BLaER1 treated with 17β-estradiol and CSF1 and Interleukin-3, amounts not matched to agents 10 nM and 100 nM (cell line): ENCODE measurements around the gene CTAG1B.
"Not testable (repeated sequence)": the region's sequence is repeated elsewhere in the genome, so short reads cannot be mapped to it uniquely, and the experiment has no call there.

ENCODE experiments used
- H3K27ac ChIP-seq, 11 experiments: shearing (Covaris generic); formaldehyde crosslinking; 2 replicates each; pipeline ENCODE4 v1.8.1; 2022
- H3K27me3 ChIP-seq, 11 experiments: shearing (Covaris generic); formaldehyde crosslinking; 2 replicates each; pipeline ENCODE4 v1.8.1; 2022
- H3K36me3 ChIP-seq, 11 experiments: shearing (Covaris generic); formaldehyde crosslinking; 2 replicates each; pipeline ENCODE4 v1.8.1; 2022
- H3K4me1 ChIP-seq, 10 experiments: shearing (Covaris generic); formaldehyde crosslinking; 2 replicates each; pipeline ENCODE4 v1.8.1; 2022
- H3K4me2 ChIP-seq, 11 experiments: shearing (Covaris generic); formaldehyde crosslinking; 2 replicates each; pipeline ENCODE4 v1.8.1; 2022
- H3K4me3 ChIP-seq, 10 experiments: shearing (Covaris generic); formaldehyde crosslinking; 2 replicates each; pipeline ENCODE4 v1.8.1; 2022
- H3K9ac ChIP-seq, 11 experiments: shearing (Covaris generic); formaldehyde crosslinking; 2 replicates each; pipeline ENCODE4 v1.8.1; 2022
- H3K9me3 ChIP-seq, 11 experiments: shearing (Covaris generic); formaldehyde crosslinking; replicated peaks in 1 of 11; 2 replicates each; pipeline ENCODE4 v1.8.1; 2022
- H4K20me1 ChIP-seq, 11 experiments: shearing (Covaris generic); formaldehyde crosslinking; 2 replicates each; pipeline ENCODE4 v1.8.1; 2022
- Cebpa-rat ChIP-seq, 11 experiments: shearing (Covaris generic); IDR thresholded peaks; 2 replicates each; pipeline ENCODE4 v1.8.1; 2022

CTAG1B gene

DNA sequence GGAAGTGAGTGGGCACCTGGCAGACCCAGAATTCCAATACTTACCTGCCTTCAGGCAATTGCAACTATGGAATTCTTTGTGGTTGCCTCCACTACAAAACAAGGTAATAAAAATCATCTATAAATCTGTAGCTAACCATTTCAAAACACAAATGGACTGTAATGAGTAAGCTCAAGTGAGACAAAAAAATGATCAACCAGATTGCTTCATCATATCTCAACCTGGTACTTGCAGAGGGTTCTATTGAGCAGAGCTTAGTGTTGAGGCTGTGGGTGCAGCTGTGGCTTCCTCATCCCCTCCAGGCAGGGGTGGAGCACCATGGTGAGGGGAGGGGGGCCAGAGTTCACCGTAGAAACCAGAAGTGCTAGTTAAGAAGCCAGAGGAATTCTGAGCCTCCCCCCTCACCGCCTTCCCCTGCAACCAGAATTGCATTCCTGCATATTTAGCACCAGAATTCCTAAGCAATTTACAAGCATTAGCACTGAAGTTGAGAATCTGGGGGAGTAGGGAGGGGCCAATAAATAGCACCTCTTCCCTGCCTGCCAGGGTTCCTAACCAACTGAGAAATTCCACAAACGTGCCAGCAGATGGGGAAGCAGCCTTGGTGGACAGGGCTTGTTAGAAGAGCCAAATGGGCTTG is 22.7 kb downstream of the CTAG1B start:
- H3K36me3 ChIP-seq = no peaks in the 10 kb centered on the region
- H3K9ac ChIP-seq = no peak overlapping the region
- H3K4me1 ChIP-seq = peaks cover 8 to 30% (median 10%) of the 10 kb centered on the region in 10 experiments; a peak in 16 of 20 replicates
- no peak overlapping the region for H3K27ac ChIP-seq
- peaks cover 63 to 100% (median 97%) of the 10 kb centered on the region in 11 experiments for H3K27me3 ChIP-seq
- TF ChIP-seq Cebpa-rat (IDR thresholded peaks at IDR 0.05) = no peak
- H3K4me2 ChIP-seq = peak overlapping the region in 3 of 11 experiments; percentile 0 to 32 (median 8); a peak in 4 of 22 replicates
- H3K9me3 ChIP-seq = peaks cover 19 to 65% (median 37%) of the 10 kb centered on the region in 11 experiments
- no peaks in the 10 kb centered on the region for H4K20me1 ChIP-seq
- no peak overlapping the region for H3K4me3 ChIP-seq

DNA sequence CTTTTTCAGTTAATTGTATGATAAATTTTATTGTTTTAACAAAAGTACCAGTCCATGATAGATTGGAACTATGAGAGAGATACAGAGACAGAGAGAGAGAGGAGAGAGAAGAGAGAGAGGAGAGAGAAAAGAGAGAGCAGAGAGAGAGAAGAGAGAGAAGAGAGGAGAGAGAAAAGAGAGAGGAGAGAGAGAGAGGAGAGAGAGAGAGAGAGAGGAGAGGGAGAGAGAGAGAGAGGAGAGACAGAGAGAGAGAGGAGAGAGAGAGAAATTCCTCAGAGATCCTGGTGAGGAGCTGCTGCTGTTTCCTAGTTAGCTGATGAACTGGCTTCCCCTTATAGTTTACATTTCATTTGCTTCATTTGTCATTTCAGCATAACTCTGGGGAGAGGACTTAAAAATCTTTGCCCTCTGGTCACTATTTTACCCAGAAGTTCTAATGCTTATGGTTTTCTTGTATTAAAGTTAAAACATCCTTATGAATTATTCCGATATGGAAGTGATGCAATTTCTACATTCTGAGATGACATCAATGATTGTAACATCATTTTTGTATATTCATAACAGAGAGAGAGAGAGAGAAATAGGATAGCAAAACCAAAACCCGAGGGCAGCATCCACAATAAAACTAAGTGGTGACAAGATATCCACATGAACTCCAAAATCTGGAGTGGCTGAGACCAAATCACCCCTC is 23.4 kb downstream of the CTAG1B start:
- Histone ChIP-seq H3K27me3 (peaks cover 60 to 95% (median 90%) of the 10 kb centered on the region in 11 experiments), H3K4me3 (no peak overlapping the region), H3K4me1 (peaks cover 8 to 24% (median 10%) of the 10 kb centered on the region in 10 experiments; a peak in 16 of 20 replicates), H3K9me3 (peaks cover 22 to 67% (median 40%) of the 10 kb centered on the region in 11 experiments), H3K36me3 (no peaks in the 10 kb centered on the region), H3K4me2 (peak overlapping the region in 3 of 11 experiments; percentile 0 to 32 (median 8); a peak in 3 of 22 replicates), H3K9ac (no peak overlapping the region), H3K27ac (no peak overlapping the region), H4K20me1 (no peaks in the 10 kb centered on the region)
- no peak for TF ChIP-seq Cebpa-rat (IDR thresholded peaks at IDR 0.05)

DNA sequence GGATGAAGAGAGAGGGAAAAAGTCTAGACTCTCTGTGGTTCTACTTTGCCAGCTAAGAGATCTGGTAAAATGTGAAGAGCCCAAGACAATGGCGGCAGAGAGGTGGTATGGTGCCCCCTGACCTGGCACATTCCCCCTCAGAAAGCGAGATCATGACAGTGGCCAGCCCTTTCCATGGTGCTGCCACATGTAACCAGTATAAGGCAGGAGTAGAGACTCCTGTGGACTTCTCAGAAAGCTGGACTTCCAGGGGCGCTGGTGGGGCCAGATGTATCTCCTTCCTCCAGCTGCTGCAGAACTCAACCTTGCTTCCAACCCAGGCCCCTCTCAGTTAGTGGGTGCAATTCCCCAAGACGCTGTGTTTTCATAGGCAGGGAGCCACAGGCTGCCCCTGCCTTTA is 24.6 kb downstream of the CTAG1B start:
- H3K27ac ChIP-seq = no peak overlapping the region
- TF ChIP-seq Cebpa-rat (IDR thresholded peaks at IDR 0.05) = no peak
- peaks cover 0 to 12% (median 1%) of the 10 kb centered on the region in 10 experiments; a peak in 10 of 20 replicates for H3K4me1 ChIP-seq
- H3K9me3 ChIP-seq = peaks cover 22 to 61% (median 40%) of the 10 kb centered on the region in 11 experiments
- no peaks in the 10 kb centered on the region for H4K20me1 ChIP-seq
- H3K4me2 ChIP-seq = no peak overlapping the region
- no peak overlapping the region for H3K9ac ChIP-seq
- H3K4me3 ChIP-seq = no peak overlapping the region
- H3K27me3 ChIP-seq = peaks cover 51 to 83% (median 78%) of the 10 kb centered on the region in 11 experiments
- H3K36me3 ChIP-seq = no peaks in the 10 kb centered on the region

DNA sequence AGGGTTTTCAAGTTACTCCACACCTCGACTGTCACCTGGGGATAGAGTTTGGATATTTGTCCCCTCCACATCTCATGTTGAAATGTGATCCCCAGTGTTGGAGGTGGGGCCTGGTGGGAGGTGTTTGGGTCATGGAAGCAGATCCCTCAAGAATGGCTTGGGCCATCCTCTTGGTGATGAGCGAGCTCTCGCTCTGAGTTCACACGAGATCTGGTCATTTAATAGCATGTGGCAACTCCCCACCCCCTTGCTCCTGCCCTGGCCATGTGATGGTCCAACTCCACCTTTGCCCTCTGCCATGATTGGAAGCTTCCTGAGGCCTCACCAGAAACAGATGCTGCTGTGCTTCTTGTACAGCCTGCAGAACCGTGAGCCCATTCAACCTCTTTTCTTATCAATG is 25.9 kb downstream of the CTAG1B start:
- H3K27me3 ChIP-seq = peaks cover 46 to 70% (median 65%) of the 10 kb centered on the region in 11 experiments
- H3K9ac ChIP-seq = no peak overlapping the region
- no peaks in the 10 kb centered on the region for H4K20me1 ChIP-seq
- H3K4me2 ChIP-seq = no peak overlapping the region
- no peak overlapping the region for H3K27ac ChIP-seq
- H3K9me3 ChIP-seq = peaks cover 22 to 51% (median 40%) of the 10 kb centered on the region in 11 experiments
- H3K36me3 ChIP-seq = no peaks in the 10 kb centered on the region
- peaks cover 0 to 10% (median 0%) of the 10 kb centered on the region in 10 experiments; a peak in 5 of 20 replicates for H3K4me1 ChIP-seq
- TF ChIP-seq Cebpa-rat (IDR thresholded peaks at IDR 0.05) = no peak
- H3K4me3 ChIP-seq = no peak overlapping the region

DNA sequence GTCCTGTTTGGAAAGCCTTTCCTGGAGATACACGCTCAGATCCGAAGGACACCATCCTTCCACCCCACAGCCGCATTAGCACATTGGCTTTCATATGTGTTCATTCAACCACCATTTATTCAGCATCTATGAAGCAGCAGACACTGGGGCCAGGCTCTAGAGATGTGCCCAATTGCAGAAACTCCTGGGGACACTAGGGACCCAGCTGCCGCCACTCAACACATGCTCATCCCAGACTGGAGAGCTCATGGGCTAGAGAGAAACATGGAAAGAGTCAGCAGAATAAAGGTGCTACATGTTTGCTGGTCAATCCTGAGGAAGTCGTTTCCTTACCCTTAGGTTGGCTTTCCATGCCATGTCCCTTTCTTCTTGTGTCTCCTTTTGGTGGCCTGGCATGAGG is 26.6 kb downstream of the CTAG1B start:
- Histone ChIP-seq H3K9ac (no peak overlapping the region), H3K36me3 (no peaks in the 10 kb centered on the region), H4K20me1 (no peaks in the 10 kb centered on the region), H3K4me2 (no peak overlapping the region), H3K4me3 (no peak overlapping the region), H3K27ac (no peak overlapping the region), H3K9me3 (peaks cover 16 to 44% (median 36%) of the 10 kb centered on the region in 11 experiments), H3K4me1 (peaks cover 0 to 10% (median 0%) of the 10 kb centered on the region in 10 experiments; a peak in 5 of 20 replicates), H3K27me3 (peaks cover 46 to 64% (median 59%) of the 10 kb centered on the region in 11 experiments)
- no peak for TF ChIP-seq Cebpa-rat (IDR thresholded peaks at IDR 0.05)

DNA sequence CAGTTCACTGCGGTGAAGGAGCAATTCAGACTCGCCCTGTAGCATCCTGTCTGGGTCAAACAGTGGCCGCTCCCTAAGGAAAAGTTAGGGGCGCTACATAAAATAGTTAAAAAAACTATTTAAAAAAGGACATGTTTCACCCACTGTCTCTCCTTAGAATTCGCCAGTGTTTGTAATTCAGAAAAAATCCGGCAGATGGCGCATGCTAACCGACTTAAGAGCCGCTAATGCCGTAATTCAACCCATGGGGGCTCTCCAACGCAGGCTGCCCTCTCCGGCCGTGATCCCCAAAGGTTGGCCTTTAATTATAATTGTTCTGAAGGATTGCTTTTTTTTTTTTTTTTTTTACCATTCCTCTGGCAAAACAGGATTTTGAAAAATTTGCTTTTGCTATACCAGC is 28.7 kb downstream of the CTAG1B start:
- peaks cover 30 to 43% (median 38%) of the 10 kb centered on the region in 11 experiments; a peak in 21 of 22 replicates for H3K27me3 ChIP-seq
- H3K4me3 ChIP-seq, H3K27ac ChIP-seq, H4K20me1 ChIP-seq, H3K4me1 ChIP-seq, H3K4me2 ChIP-seq, H3K36me3 ChIP-seq, H3K9ac ChIP-seq: not testable (repeated sequence)
- H3K9me3 ChIP-seq = peaks cover 9 to 35% (median 26%) of the 10 kb centered on the region in 11 experiments; a peak in 19 of 22 replicates

DNA sequence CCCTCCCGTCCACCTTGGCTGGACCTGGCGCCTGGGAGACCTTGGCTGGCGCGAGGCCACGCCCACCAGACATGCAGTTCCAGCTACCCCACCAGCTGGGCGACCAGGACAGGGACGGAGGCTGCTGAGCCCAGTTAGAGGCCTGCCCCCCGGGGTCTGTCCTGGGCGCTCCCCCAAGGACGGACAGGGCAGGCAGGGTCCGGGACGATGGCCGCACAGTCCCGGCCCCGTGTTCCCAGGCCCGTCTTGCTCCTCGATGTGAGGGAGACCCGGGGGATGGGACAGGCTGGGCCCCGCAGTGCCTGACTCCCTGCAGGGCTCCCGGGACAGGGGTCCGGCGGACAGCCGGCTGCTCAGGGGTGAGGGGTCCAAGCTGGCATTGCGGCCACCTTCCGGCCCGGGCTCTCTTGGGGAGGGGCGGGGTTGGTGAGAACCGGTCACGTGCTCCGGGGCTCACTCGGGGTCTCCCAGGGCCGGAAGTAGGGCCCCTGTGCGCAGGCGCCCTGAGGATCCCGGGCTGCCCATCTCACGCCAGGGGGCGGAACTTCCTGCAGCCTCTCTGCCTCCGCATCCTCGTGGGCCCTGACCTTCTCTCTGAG is 34.4 kb downstream of the CTAG1B start, which contains the start of gene CTAG1A:
Gene CTAG1A (plus strand): TSS at position 549 of the 599 bp plus-strand sequence. CDS start 74 bp downstream, outside the sequence.
- not testable (repeated sequence) for H3K36me3 ChIP-seq, H4K20me1 ChIP-seq, H3K4me1 ChIP-seq, H3K9ac ChIP-seq, H3K27me3 ChIP-seq, H3K27ac ChIP-seq, H3K9me3 ChIP-seq, H3K4me3 ChIP-seq, H3K4me2 ChIP-seq

DNA sequence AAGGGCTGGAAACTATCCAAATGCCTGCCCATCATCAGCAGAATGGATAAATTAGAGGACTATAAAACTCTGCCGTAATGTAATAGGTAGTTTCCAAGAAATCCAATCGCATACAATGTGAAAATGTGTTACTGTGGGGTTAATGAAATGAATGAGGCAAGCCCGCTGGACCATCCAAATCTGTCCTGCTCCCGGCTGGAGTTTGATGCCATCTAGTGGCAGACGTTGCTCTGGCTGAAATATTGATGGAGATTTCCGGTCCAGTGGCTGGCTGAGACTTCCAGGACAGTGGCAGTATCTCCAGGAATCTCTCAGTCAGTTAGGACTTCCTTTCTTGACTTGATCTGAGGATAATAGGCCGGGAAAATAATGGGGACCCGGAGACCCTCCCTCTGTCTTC is 36.1 kb downstream of the CTAG1B start:
- H3K36me3 ChIP-seq, H4K20me1 ChIP-seq, H3K4me2 ChIP-seq, H3K9me3 ChIP-seq, H3K4me3 ChIP-seq, H3K27me3 ChIP-seq, H3K9ac ChIP-seq, H3K27ac ChIP-seq, H3K4me1 ChIP-seq: not testable (repeated sequence)

DNA sequence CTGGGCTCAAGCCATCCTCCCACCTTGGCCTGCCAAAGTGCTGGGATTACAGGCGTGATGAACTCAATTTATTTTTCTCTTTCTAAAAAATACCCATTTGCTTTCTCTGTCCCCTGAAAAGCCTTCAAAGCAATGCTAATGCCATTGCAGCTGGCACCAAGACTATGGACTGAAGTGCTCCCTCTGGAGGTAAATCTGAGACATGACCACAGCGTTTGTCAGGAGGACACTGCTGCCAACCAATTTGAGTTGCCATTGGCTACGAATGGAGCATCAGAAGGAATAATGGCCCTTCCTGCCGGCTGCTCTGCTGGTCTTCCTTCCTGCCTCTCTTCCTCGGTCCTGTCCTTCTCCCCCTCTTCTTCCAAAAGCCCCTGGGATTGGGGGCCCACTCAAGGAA is 44.0 kb downstream of the CTAG1B start:
- H3K36me3 ChIP-seq, H3K9ac ChIP-seq, H3K27ac ChIP-seq, H4K20me1 ChIP-seq, H3K4me2 ChIP-seq, H3K27me3 ChIP-seq, H3K4me3 ChIP-seq, H3K9me3 ChIP-seq, H3K4me1 ChIP-seq: not testable (repeated sequence)

DNA sequence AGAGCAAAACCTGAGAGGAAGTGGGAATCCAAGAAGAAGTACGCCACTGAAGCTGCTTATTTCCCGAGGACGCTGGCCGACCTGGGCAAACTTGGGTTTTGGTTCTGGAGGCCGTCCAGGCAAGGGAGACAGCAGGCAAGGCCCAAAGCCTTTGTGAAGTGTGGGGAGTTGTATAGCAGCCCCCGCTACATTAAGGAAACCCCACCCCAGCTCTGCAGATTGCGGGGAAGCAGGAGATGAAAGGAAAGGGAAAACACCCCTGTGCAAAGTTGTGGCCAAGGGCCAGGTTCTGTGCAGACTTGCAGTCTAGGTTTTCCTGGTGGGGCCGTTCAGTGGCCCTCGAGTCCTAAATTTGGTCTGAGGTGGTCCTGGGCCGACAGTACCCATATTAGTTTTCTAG is 46.0 kb downstream of the CTAG1B start:
- not testable (repeated sequence) for H3K27ac ChIP-seq, H3K9ac ChIP-seq, H3K4me3 ChIP-seq, H4K20me1 ChIP-seq, H3K36me3 ChIP-seq, H3K4me2 ChIP-seq, H3K9me3 ChIP-seq, H3K4me1 ChIP-seq, H3K27me3 ChIP-seq

DNA sequence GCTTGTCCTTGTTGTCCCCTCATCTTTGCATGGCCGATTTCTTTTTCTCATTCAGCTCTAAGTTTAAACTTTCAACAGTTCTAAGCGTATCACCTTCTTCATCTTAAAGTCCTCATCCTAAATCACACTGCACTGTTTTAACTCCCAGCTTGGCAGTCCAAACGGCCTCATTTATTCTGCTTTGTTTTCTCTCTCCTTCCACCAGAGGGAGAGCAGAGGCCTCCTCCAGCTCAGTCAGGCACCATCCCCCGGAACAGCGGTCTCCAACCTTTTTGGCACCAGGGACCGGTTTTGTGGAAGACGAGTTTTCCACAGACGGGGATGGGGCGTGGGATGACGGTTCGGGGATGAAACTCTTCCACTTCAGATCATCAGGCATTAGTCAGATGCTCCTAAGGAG is 48.7 kb downstream of the CTAG1B start:
- not testable (repeated sequence) for H3K4me1 ChIP-seq, H3K9me3 ChIP-seq, H3K36me3 ChIP-seq, H3K4me2 ChIP-seq, H3K9ac ChIP-seq, H3K27ac ChIP-seq, H4K20me1 ChIP-seq, H3K4me3 ChIP-seq, H3K27me3 ChIP-seq
